ENCODE measurements around the gene ADGRF4.

- TF ChIP-seq CTCF (optimal IDR thresholded peaks at IDR 0.05 in 1 of 3, IDR thresholded peaks at IDR 0.05 in 1 of 3, conservative IDR thresholded peaks at IDR 0.05 in 1 of 3; ENCODE audit: extremely low read depth in 1 of 3, insufficient read depth in 2 of 3, low read length in 3 of 3) = no peak
- TF ChIP-seq EZH2 (IDR thresholded peaks at IDR 0.05; ENCODE audit: low read length) = no peak
Measured at GRCh38 chr6:47713200-47713599, 14.8 kb downstream of the ADGRF4 start.
